ENCODE data around the gene R3HDM2.
"Not testable (repeated sequence)": the region's sequence is repeated elsewhere in the genome, so short reads cannot be mapped to it uniquely, and the experiment has no call there.

Gene R3HDM2

DNA sequence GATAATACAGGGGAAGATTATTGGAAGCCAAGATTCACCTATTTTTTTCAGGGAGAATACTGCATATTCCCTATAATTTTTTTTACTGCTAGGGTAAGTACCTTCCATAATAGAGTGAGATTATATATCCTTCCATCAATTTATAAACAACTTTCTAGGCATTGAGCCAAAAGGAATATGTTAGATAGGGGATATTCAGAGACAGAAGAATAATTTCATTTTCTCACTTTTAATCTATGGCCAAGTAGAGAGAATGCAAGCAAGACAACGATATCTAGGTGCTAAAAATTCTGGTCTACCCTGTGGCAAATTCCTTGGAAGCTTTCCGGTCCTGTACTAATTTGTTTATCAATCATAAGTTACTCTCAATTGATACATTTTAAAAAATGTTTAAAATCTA is 110.2 kb downstream of the R3HDM2 start:
- no peak for DNase-seq

DNA sequence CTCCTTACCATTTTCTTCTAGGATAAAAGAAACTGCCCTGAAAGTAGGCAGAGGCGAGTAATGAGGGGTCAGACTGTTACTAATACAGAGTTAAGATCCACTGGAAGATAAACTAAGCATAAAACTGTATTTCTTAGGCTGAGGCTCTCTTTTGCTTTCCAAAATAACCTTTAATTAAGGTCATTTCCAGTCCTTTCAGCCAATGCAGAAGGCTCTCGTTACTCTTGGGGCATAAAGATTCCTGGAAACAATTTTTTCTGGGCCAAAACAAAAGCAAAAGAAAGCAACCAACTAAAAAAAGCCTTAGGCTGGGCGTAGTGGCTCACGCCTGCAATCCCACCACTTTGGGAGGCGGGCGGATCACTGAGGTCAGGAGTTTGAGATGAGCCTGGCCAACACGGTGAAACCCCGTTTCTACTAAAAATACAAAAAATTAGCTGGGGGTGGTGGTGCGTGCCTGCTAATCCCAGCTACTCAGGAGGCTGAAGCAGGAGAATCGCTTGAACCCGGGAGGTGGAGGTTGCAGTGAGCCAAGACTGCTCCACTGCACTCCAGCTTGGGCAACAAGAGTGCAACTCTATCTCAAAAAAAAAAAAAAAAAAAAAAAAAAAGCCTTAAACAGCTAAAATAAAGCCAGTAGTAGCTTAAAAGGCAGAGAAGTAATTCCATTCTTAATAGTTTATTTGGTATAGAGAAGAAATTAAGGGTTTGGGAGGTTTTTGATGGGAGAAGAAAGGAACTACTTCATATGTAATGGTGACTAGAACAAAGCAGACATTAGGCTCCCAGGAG is 111.0 kb downstream of the R3HDM2 start:
- DNase-seq: no peak

DNA sequence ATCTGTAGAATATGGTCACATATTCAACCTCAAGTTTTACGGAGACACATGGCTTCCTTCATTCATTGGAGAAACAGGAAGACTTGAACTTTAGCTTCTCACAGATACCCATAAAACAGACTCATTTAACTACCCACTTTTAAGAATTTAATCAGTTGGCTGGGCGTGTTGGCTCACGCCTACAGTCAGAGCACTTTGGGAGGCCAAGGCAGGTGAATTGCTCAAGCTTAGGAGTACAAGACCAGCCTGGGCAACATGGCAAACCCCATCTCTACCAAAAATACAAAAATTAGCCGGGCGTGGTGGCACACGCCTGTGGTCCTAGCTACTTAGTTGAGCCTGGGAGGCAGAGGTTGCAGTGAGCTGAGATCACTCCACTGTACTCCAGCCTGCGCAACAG is 115.2 kb downstream of the R3HDM2 start:
- DNase-seq: no peak

GRCh38 chr12:57312287-57312686 is 118.6 kb downstream of the R3HDM2 start:
- DNase-seq: peak; percentile 28

GRCh38 chr12:57309420-57309819 is 121.4 kb downstream of the R3HDM2 start:
- no peak for DNase-seq

- DNase-seq: no peak
Measured at GRCh38 chr12:57300961-57301584, 129.8 kb downstream of the R3HDM2 start.

- no peak for DNase-seq
Measured at GRCh38 chr12:57299514-57300016, 131.3 kb downstream of the R3HDM2 start.

GRCh38 chr12:57296291-57296690 is 134.6 kb downstream of the R3HDM2 start:
- DNase-seq: no peak

DNA sequence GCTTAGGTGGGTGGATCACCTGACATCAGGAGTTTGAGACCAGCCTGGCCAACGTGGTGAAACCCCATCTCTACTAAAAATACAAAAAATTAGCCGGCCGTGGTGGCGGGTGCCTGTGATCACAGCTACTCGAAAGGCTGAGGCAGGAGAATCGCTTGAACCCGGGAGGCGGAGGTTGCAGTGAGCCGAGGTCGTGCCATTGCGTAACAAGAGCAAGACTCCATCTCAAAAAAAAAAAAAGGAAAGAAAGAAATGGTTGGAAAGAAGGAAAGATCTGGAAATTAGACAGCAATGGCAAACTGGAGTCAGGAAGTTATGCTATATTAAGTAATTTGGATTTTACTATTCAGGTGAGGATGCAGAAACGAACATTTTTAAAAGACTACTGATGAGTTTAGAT is 148.8 kb downstream of the R3HDM2 start:
- DNase-seq: not testable (repeated sequence)

DNA sequence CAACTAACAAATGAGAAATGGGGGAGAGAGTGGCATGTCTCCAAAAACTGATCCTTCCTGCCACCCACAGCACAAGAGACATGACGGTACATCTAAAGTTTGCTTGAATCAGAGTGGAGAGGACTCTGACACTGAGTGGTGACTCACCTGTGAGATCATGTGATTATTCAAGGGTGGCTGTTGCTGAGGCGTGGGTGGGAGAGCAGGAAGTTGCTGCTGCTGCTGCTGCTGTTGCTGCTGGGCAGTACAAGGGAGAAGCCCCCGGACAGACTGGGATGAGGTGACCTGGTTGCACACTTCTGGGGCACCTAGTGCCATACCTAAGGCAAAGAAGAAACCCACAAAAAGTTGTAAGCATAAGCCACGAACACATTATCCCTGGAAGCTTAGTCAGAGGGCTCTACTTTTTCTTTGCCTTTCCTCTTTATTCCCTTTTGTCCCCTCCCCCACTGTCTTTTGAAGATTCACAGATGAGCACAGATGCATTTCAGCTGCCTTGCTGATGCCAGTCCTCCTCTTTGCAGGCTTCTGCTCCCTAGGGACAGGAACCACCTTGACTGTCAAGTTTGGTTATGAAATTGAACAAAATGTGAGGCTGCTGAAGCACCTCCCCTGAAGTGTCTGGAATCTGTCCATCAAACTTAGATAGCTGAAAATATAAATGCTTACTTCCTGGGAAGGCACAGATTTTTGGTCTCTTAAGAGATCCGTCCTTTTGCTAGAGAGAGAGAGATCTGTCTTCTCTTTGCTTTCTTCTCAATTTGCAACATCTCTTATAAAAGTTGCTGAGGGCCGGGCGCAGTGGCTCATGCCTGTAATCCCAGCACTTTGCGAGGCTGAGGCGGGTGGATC is 150.4 kb downstream of the R3HDM2 start:
- peak; percentile 44 for DNase-seq

GRCh38 chr12:57278465-57279381 is 152.1 kb downstream of the R3HDM2 start:
- no peak for DNase-seq

GRCh38 chr12:57276935-57277563 is 153.8 kb downstream of the R3HDM2 start:
- DNase-seq: peak; percentile 66

DNA sequence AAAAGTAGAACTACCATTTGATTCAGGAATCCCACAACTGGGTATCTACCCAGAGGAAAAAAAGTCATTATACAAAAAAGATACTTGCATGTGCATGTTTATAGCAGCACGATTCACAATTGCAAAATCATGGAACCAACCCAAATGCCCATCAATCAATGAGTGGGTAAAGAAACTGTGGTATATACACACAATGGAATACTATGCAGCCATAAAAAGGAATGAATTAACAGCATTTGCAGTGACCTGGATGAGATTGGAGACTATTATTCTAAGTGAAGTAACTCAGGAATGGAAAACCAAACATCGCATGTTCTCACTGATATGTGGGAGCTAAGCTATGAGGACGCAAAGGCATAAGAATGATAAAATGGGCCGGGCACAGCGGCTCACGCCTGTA is 154.6 kb downstream of the R3HDM2 start:
- not testable (repeated sequence) for DNase-seq

- DNase-seq: no peak
Measured at GRCh38 chr12:57273516-57273915, 157.3 kb downstream of the R3HDM2 start.

- no peak for DNase-seq
Measured at GRCh38 chr12:57272337-57273151, 158.3 kb downstream of the R3HDM2 start.

DNA sequence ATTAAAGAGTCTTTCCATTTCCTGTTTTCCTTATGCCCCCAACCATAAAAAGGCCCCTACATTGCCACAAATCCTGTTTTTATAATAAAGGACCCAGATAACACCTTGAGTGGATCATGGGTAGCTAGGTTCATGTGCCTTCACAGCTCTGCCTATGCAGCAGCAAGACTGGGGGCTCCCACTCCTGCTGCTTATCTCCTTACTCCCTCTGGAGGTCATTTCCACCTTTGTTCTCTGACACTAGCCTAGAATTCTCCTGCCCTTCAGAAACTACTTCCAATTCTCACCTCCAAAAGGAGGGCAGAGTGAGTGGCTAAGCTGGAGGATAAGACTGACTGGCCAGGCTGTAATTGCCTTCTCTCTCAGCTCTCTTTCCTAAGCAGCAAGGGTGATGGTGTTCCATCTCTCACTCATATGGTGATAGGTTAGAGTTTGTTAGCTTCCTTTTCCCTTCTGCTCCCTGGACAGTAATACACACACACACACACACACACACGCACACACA is 159.8 kb downstream of the R3HDM2 start:
- DNase-seq: peak; percentile 47

- DNase-seq: no peak
Measured at GRCh38 chr12:57268264-57268663, 162.6 kb downstream of the R3HDM2 start.

DNA sequence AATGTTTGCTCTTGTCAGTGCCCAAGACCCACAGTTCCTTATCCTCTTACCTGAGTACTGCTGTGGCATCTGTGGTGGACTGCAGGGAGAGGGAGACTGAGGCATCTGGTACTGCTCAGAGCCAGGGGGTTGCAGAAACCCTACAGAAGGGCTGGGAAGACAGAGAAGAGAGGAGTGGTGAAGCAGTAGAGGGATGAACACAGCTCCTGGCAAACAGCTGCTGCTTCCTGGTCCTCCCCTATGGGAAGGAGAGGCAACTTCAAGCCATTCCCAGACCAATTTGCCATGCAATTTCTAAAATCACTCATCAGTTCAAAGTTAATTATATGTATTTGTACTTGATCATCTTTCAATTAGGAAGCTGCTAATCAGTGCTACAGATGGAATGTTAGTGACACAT is 164.2 kb downstream of the R3HDM2 start:
- DNase-seq: no peak

GRCh38 chr12:57263096-57263495 is 167.7 kb downstream of the R3HDM2 start:
- DNase-seq: no peak

- DNase-seq: no peak
Measured at GRCh38 chr12:57262126-57262822, 168.6 kb downstream of the R3HDM2 start.
